HG03571 (cell line): Measurements from ENCODE around the gene LGALS3BP.
"Not testable (repeated sequence)": the region's sequence is repeated elsewhere in the genome, so short reads cannot be mapped to it uniquely, and the experiment has no call there.

Experiments used
- ATAC-seq: cut with Tn5 transposase; IDR thresholded peaks from one replicate; pipeline ENCODE4 v1.9.1; 2021; ENCODE audit not compliant: unreplicated experiment

LGALS3BP gene, protein sequence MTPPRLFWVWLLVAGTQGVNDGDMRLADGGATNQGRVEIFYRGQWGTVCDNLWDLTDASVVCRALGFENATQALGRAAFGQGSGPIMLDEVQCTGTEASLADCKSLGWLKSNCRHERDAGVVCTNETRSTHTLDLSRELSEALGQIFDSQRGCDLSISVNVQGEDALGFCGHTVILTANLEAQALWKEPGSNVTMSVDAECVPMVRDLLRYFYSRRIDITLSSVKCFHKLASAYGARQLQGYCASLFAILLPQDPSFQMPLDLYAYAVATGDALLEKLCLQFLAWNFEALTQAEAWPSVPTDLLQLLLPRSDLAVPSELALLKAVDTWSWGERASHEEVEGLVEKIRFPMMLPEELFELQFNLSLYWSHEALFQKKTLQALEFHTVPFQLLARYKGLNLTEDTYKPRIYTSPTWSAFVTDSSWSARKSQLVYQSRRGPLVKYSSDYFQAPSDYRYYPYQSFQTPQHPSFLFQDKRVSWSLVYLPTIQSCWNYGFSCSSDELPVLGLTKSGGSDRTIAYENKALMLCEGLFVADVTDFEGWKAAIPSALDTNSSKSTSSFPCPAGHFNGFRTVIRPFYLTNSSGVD

DNA sequence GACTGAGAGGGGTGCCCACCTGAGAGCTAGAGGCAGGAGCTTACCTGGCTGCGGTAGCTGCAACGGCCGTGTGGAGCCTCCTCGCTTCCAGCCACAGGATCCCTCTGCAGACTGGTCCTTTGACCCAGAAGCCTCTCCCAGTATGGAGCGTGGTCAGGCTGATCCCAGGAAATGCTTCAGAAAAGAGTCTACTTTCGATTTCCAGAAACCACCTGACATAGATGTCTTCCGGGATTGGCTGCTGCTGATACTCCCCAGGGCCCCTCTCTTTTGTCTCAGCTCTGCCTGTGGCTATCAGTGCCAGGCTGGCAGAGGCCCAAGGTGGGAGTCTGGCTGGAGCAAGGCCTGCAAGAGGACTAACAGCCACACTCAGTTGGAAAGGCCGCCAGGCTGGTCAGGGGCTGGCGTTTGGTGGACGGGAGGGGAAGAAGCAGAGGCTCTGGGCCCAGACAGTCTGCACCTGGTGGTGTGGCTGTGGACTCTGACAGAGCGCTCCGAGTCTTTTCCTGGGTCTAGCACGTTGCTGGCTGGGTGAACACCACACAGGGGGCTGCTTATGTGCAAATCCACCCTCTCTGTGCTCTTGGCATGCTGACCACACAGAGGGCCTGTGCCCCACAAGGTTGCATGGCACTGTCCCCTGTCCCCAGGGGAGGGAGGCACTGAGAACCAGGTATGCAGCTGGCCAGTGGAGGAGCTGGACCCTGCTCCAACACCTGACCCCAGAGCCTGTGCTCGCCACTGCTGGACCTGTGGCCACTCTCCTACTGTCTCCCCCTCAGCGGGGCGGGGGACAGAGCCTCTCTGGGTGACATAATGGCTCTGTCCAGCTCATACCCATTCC is at the start of gene LGALS3BP:
LGALS3BP (minus strand) TSS at position 144 of the 844 bp plus-strand sequence. CDS start 2,732 bp downstream, outside the sequence.
- no peak for ATAC-seq

DNA sequence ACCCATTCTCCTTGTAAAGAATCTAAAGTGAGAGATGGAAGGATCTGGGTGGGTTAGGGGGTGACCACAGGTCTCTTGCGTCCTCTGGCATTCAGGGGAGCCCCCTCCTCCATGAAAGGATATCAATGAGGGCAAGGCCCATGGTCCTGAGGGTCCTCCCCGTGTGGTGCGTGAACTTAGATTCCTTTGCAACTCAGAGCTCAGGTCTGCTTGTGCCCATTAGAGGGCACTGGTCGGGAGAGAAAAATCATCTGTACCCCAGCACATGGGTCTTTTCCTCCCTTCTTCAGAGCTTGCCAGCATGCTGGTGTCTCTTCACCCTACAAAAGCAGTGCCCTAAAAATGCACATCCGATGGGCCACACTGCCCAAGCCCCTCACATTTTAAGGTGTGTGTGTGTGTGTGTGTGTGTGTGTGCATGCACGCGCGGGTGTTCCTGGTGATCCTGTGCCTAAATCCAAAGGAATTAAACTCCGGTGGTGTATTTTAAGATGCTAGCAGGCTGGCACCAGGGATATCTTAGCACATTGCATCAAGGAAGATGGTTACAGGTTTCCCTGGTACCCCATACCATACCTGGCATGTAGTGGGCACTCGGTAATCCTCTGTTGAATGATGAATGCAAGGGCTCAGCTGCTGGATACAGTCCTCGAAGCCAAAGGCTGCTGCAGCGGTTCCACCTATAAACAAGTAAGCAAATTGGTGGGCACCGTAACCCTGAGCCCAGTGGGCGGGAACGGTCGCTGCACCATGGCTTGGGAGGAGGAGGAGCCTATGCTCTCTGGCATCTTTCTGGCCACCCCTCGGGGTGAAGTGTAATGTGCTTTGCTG is 49.0 kb upstream of the LGALS3BP start:
- no peak for ATAC-seq

DNA sequence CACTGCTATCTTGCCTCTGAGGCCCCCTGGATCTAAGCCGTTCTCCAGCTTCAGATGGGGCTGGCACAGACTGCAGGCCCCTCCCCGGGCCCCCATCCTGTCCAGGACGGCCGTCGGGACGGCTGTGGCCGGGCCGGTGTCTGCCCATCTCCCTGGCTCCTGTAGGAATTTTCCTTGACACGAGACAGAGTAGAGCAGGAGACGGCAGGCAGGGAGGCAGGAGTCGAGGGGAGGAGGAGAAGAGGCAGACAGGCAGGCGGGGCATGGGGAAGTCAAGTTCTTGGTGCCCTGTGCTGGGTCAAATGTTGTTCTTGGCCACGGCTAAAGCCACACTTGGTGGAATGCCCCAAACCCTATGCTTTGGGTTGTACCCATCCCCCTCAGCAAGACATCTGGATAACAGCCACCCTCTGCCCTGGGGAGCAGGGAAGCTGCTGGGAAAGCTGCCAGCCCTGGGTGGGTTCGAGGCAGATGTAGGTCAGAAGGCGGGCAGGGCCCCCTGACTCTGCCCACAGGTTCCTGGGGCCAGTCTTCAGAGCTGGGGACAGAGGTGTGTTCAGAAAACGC is 48.3 kb upstream of the LGALS3BP start:
- no peak for ATAC-seq

DNA sequence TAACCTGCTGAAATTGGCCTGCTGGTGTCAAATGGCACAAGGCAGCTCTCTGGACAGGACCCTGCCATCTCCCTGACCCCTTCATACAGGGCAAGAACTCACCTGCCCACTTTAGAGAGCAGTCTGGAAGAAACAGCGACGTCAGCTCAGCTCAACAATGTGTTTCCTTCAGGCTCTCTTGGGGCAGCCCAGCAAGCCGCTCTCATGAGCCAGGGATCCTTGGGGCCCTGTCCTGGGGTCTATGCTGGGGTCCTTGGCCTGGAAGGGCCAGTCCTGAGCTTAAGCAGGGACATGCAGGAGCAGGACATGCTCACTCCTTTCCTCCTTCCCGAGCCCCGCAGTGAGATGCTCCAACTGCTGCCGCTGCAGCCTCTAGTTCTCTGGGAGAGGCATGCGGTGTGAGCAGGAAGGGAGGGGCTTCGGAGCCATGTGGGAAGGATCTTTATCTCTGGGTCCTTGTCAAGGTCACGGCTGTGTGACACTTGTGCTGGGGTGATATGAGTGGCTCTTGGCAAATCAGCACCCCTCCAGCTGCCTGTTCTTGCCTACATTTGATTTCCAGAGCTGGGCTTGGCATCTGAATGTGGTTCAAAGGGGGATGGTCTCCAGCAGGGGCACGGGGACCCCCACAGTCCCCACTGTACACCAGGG is 47.7 kb upstream of the LGALS3BP start:
- no peak for ATAC-seq

DNA sequence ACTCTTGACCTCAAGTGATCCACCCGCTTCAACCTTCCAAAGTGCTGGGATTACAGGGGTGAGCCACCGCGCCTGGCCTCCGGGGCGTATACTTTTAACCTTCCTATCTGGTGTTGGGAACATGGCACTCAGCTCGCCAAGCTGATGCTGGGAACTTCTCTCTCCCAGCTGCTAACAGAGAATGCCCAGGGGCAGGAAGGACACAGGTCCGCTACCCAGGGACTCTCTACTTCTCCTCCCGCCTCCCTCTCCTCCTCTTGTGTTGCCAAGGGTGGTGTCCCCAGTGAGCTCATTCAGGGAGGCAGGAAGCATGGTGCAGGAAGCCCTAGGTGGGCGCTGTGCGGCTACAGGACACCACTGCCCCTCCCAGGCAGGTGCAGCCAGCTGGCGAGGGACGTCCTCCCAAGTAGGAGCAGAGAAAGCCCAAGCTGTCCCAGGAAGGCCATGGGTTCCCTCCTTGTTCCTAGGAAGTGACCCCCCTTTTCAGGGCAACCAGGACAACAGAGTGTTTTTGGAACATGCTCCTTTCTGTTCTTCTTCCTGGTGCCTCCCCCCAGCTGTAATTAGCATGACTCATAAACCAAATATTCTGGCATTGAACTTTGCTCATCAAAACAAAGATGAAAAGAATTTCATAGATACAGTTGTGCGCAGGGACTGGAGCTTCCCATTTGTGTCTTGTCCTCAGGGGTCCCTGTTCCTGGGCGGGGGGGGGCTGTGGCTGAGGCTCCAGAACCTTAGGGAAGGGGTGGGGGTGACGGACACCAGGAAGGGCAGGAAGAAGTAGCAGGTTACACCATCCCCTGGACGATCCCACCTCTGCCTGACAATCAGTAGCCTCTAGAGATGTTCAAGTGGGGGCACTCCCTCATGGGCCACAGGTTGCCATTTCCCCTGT is 46.9 kb upstream of the LGALS3BP start:
- ATAC-seq: no peak

DNA sequence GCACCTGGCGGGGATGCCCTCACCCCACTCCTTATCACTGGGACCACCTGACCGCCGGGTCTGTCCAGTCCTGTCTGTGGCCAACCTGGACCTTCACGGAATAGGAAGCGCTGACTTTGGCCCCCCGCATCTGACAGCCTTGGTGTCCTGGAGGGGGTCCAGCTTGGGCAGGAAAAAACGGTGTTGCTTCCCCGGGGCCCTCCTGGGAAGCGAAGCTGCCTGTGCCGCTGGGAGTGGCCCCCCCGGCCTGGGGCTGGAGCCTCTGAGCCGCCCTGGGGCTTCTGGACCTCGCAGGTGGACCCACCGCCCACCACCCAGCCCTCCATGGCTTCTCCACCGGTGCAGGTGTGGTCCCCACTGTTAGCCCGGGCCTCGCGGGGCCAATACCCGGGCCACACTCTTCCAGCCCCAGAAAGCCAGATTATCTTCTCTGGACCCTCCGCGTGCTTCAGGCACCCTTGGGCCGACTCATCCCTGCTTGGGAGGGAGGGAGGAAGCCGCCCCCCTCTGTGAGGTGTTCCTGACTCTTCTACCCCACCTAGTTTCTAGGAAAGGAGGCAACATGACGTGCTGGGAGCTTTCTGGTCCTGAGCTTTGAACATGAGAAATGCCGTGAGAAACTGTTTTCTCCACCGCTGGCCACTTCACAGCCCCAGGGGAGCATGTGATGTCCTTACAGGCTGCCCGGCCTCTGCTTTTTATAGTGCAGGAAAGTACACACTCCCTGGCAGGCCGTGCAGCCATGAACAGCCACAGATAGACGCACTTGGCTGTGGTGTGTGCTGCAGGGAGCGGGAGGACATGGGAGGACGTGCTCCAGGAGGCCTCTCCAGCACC is 45.4 kb upstream of the LGALS3BP start:
- ATAC-seq: no peak

DNA sequence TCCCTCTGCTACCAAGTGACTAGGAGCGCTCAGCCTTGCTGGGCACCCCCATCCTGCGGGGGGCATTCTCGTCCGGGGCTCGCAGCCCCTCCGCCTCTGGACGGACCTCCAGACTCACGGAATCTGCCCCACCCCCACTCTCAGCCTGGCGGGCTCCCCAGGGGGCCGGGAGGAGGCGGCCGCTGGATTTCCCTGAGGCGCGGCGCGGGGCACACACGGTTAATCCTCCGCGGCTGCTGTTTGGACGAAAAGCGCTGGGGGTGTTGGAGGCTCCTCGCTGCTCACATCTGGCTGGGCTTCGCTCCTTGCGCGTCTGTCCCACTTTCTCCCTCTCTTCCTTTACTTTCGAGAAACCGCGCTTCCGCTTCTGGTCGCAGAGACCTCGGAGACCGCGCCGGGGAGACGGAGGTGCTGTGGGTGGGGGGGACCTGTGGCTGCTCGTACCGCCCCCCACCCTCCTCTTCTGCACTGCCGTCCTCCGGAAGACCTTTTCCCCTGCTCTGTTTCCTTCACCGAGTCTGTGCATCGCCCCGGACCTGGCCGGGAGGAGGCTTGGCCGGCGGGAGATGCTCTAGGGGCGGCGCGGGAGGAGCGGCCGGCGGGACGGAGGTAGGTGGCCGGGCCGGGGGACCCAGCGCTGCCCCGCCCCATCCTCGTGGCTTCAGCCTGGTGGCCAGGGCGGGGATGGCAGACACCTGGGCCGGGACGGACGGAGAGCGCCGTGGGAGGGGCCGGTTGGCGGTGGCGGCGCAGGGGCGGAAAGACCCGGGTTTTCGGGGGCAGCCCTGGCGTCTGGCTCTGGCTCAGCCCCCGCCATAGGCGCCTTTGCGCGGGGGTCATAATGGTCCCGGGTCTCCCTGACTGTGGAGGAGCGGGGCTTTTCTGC is 44.4 kb upstream of the LGALS3BP start, which contains the start of gene C1QTNF1:
C1QTNF1 (plus strand) TSS at position 284 of the 886 bp plus-strand sequence. CDS start 19,800 bp downstream, outside the sequence.
- ATAC-seq: no peak

DNA sequence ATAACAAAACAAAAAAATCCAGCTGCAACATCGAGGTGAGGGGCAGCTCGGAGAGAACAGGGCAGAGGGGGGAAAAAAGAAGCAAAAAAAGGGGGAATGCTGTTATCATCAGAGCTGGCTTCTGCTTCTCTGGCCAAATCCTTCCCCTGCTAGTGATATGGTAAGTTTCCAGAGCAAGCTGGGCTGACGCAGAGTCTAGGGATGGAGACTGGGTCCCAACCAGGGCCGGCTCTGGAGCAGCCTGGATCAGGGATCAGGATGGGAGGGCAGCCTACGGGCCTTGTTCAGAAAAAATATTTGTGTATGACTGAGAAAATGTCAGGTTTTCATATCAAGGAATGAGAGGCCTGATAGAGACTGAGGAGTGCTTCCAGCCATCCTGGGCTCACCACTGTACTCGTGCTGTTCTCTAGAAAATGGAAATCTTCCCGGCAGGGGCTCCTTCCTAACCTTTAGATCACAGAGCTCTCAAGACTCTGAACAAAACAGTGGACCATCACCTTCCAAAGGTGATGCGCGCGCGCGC is 43.5 kb upstream of the LGALS3BP start:
- ATAC-seq: no peak

DNA sequence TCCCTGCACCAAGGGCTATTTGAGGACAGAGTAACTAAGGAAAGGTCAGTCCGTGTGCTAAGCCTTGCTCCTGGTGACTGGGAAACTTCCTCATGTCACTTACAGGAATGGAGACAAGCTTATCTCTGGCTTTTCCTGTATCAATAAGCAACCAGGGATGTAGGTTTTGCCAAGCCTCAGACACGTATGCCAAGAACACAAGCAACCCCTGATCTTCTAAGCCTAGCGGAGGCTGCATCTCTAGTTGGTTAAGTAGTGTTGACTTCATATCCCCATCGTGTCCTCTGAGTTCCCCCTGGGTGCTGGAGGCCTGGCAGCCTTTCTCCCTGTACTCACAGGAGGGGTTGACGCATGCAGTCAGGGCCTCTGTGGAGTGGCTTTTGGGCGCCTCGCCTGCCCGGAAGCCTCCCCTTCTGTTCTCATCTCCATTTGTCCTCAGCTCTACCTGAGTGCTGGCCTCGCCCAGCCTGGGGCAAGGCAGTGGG is 42.8 kb upstream of the LGALS3BP start:
- no peak for ATAC-seq

DNA sequence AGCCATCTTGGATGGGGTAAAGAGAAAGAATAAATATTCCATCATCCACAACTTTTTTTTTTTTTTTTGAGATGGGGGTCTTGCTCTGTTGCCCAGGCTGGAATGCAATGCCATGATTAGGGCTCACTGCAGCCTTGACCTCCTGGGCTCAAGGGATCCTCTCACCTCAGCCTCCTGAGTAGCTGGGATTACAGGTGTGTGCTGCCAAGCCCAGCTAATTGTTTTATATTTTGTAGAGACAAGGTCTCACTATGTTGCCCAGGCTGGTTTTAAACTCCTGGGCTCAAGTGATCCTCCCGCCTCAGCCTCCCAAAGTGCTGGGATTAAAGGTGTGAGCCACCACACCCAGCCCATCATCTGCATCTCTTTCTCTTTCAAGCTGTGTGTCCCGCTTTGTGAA is 42.2 kb upstream of the LGALS3BP start:
- ATAC-seq: not testable (repeated sequence)

DNA sequence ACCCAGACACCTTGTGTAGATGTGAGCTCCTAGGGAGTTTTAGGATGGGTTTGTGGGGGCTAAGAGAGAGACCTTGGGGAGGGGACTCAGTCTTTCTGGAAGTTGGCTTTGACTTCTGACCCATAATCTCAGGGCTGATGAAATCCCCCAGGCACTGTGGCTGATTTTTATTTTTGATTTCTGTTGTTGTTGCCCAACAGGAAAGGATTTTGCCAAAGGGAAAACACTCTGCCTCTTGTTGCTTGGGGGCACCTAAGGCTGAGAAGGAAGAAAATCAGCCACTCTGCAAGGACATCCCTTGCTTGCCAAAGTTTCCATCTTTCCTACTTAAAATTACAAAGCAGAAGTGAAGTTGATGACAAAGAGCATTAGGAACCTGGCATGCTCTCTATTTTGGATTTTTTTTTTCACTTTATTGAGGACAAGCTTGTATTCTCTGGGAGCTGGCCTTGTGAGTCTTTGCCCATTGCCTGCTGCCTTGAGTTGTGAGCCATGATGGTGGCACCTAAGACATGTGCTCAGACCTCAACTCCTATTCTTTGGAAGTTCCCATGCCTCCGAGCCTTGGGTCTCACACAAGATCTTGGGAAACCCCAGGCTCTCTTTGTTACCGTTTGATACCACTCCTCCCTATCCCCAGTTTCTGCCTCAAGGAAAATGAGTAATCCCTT is 41.0 kb upstream of the LGALS3BP start:
- ATAC-seq: no peak

DNA sequence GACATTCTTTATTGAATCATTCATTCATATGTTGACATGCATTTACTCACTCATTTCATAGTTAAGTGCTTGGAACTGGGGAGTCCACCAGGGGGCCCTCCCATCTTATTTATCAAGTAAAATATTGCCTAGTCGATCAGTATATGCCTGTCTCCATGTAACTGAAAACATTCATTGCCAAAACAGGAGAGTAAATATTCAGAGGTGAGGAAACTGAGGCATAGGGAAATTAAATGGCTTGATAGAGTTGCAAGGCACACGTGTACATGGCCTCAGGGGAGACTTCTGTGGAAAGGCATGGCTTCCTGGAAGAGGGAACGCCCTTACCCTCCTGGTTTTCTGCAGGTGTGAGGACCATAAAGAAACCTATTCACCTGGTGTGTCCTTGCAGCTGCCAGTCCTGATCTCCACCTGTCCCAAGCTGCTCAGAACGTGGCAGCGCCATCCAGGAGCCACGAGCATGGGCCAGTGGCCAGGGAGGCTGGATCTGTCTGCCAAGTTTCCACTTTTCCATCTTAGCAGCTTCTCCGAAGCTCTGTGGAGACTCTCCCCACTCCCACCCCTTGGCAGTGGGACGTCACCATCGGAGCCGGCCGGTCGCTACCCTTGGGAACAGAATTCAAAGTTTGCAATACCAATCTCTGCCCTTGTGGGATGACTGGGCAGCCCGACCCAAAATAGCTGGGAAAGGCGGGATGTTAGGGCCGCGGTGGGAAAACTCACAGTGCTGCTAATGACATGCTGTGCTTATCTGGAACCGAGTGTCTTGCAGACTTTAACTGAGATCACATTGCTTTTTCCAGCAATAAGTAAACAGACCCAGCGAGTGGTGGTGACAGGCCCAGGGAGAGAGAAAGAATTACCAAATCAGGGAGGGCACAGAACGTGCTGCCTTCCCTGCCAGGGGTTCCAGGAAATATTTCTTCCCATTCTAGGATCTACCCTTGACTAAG is 40.2 kb upstream of the LGALS3BP start:
- no peak for ATAC-seq

DNA sequence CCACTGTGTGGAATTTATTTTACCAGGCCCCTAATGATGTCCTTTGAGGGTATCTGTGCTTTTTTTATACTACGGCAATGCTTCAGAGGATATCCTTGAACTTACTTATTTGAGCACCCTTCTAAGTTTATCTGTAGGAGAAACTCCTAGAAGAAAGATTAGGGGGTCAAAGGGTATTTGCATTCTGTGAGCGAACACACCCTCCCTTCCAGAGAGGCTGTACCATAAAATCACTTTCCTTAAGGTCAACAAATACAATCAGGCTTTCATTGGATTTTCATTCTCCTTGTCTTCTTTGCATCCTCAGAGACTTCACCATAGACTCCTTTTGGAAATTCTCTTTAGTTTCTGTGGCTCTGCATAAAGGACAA is 39.5 kb upstream of the LGALS3BP start:
- no peak for ATAC-seq

DNA sequence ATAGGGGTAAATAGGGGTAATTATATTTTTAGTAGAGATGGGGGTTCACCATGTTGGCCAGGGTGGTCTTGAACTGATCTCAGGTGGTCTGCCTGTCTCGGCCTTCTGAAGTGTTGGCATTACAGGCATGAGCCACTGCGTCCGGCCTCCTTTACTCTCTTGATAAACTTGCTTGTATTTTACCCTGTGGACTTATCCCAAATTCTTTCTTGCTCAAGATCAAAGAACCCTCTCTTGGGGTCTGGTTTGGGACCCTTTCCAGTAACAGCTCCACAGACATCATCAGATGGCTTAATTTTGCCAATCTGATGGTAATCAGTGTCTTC is 38.6 kb upstream of the LGALS3BP start:
- no peak for ATAC-seq
